Measurements from ENCODE around the gene C12orf56. TPM values are rescaled to one million over a fixed set of nuclear protein-coding genes. Genes with fewer than 3 reads are reported as not detected.

C12orf56 gene
- total and polyA plus RNA-seq, 9 of the 15 experiments (the other 6 are each of a cell fraction or from before 2014, with no cell fraction given) = 0.40 to 4.8 (median 1.2) TPM

- TF ChIP-seq ZFPM2 (CRISPR knock-in tag; IDR thresholded peaks at IDR 0.05) (peak; percentile 40; the same call in 1 of the 2 replicates), SIN3B (IDR thresholded peaks at IDR 0.05; ENCODE audit: low read depth) (no peak), ZNF668 (CRISPR knock-in tag; IDR thresholded peaks at IDR 0.05) (no peak), ZNF830 (CRISPR knock-in tag; IDR thresholded peaks at IDR 0.05) (peak; percentile 58; the same call in 1 of the 2 replicates), PHF21A (IDR thresholded peaks at IDR 0.05; ENCODE audit: borderline replicate concordance, low read depth) (no peak), IRF9 (tag; IDR thresholded peaks at IDR 0.05) (peak; percentile 74), TCF15 (CRISPR knock-in tag; IDR thresholded peaks at IDR 0.05) (no peak), CCNT2 (IDR thresholded peaks at IDR 0.05; ENCODE audit: borderline replicate concordance, extremely low read depth, insufficient read length, low read depth, low read length) (peak; percentile 87), ZBED1 (IDR thresholded peaks at IDR 0.05) (no peak), RBM17 (IDR thresholded peaks at IDR 0.05; ENCODE audit: borderline replicate concordance, low read depth, low read length) (no peak), GATAD2A (IDR thresholded peaks at IDR 0.05) (no peak), ZEB2 (IDR thresholded peaks at IDR 0.05) (no peak), ZNF707 (CRISPR knock-in tag; conservative IDR thresholded peaks at IDR 0.05) (no peak), TEAD4 (IDR thresholded peaks at IDR 0.05; ENCODE audit: low read length) (no peak; the same call in 1 of the 2 replicates), TEAD4 (CRISPR knock-in tag; IDR thresholded peaks at IDR 0.05; ENCODE audit: borderline replicate concordance) (no peak), ZFP1 (CRISPR knock-in tag; IDR thresholded peaks at IDR 0.05) (no peak), EWSR1 (IDR thresholded peaks at IDR 0.05; ENCODE audit: borderline replicate concordance, low read depth, partially characterized antibody) (no peak), ZNF3 (CRISPR knock-in tag; IDR thresholded peaks at IDR 0.05) (no peak), TFE3 (CRISPR knock-in tag; IDR thresholded peaks at IDR 0.05) (no peak), E2F8 (IDR thresholded peaks at IDR 0.05; ENCODE audit: low read depth, partially characterized antibody) (no peak), PYGO2 (tag; IDR thresholded peaks at IDR 0.05) (no peak), USF1 (CRISPR knock-in tag; IDR thresholded peaks at IDR 0.05) (no peak; the same call in 1 of the 2 replicates), ZNF445 (CRISPR knock-in tag; IDR thresholded peaks at IDR 0.05; ENCODE audit: low read depth) (no peak)
Measured at GRCh38 chr12:64404470-64405256, 14.1 kb upstream of the C12orf56 start (continued).

Data from K562 (cell line).